GM21367 (cell line): ENCODE data around the gene WDR91.
A peak's percentile ranks its signal among the peaks of the same experiment; 100 is the strongest.
"Not testable (repeated sequence)": the region's sequence is repeated elsewhere in the genome, so short reads cannot be mapped to it uniquely, and the experiment has no call there.

Experiments used
- ATAC-seq: cut with Tn5 transposase; IDR thresholded peaks from one replicate; pipeline ENCODE4 v1.9.1; 2021; ENCODE audit not compliant: unreplicated experiment

WDR91 gene

DNA sequence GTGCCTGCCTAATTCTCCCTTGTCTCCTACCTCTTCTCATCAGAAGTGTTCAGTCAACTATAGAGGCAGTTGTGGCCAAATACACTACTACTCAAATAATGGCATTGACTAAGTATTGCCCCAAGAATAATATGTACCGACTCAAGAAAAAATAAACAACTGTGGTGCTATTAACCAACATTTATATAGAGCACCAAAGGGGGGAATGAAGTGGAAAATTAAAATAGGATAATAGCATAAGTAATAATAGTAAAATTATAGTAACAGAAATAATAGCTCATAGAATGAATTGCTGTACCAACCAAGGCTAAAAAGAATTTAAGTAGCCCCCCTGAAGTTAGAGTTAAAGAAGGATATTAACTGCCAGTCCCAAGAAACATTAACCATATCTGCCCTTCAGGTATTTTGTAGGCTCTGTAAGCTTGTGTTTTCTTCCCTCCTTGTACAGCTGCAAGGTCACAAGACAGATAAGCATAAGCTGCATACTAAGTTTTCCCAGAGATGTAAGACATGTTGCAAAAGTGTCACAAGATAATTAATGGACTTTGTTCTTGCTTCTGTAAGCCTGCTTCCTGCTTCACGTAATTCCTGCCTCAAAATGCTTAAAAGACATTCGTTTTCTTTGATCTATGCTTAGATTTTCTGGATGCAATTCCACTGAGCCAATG, 29.9 kb downstream of the WDR91 start:
- no peak for ATAC-seq

- ATAC-seq: no peak
These were observed 31.2 kb downstream of the WDR91 start for GRCh38 chr7:135180122-135180521.

GRCh38 chr7:135179321-135179925, 31.9 kb downstream of the WDR91 start:
- ATAC-seq: no peak

GRCh38 chr7:135178364-135178763, 33.0 kb downstream of the WDR91 start:
- no peak for ATAC-seq

DNA sequence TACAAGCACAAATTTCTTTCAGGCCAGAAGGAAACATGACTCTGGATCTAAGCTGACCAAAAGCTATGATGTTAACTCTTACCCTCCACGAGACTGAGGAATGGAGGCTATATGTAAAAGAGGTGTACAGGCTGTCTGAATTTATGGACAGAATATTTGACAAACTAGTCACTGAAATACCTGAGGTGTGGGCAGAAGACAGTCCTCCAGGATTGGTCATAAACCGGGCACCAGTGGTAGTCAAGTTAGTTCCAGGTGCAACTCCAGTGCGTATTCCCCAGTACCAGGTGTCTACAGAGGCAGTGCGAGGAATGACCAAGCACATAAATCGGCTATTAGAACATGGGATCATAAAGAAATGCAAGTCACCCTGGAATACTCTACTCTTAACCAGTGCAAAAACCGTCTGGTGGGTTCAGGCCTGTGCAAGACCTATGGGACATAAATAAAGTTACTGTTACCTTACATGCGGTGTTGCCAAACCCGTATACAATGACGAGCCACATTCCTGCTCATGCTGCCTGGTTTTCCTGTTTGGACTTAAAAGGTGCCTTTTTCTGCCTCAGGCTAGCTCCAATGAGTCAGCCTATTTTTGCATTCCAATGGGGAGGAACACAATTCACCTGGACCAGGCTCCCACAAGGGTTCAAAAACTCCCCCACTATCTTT, 34.2 kb downstream of the WDR91 start:
- no peak for ATAC-seq

- ATAC-seq: no peak
These were observed 35.4 kb downstream of the WDR91 start for GRCh38 chr7:135175931-135176330.

DNA sequence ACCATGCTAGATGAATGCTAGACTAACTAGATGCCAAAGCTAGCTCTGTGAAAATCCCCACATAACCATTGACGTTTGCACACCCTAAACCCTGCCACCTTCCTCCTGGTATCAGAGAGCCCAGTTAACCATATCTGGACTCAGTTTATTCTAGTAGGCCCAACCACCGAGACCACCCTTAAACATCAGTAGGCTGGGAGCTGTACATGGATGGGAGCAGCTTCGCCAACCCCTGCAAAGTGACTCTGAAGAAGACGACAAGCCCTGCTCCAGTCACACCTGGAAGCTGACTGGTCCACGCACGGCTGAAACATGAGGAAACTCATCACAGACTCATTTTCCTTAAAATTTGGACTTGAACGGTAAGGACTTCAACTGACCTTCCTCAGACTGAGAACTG, 36.4 kb downstream of the WDR91 start:
- no peak for ATAC-seq

- ATAC-seq: not testable (repeated sequence)
These were observed 37.4 kb downstream of the WDR91 start for GRCh38 chr7:135173916-135174315.

- not testable (repeated sequence) for ATAC-seq
These were observed 39.6 kb downstream of the WDR91 start for GRCh38 chr7:135171581-135172291.

GRCh38 chr7:135170998-135171481, 40.3 kb downstream of the WDR91 start:
- ATAC-seq: peak; percentile 13

DNA sequence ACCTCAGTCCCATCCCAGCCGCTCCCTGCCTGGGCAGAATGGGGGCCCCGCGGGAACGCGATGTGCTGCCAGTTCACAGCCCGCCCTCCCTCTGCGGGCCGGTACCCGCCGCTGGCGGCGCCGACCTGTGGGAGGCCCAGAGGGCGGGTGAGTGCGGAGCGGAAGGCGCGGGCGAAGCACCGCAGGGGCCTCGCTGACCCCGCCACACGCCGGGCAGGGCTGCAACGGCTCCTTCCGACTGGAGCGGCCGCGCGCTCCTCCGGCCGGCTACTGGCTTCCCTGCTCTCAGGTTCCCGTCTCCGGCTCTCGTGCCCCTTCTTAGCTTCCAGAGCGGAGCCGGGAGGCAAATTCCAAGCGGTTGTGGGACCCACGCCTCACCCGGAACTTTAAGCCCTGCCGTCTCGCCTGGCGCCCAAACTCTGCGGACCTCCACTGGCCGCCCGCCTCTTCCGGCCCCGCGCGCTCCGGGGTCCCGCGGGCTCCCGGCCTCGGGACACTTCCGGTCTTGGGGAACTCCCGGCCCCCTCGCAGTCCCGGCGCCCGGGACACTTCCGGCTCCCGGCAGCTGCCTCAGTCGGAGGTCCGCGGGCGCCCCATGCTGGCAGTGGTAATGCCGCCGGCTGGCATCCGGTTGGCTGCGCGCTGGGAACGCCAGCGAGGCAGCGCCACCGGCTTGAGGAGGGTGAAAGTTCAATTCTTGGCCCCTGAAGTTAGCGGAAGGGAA, 40.9 kb downstream of the WDR91 start, which contains the start of gene CYREN:
Gene CYREN (minus strand): TSS at position 434 of the 724 bp plus-strand sequence. CDS start 1,785 bp downstream, outside the sequence.
- peak; percentile 83 for ATAC-seq

DNA sequence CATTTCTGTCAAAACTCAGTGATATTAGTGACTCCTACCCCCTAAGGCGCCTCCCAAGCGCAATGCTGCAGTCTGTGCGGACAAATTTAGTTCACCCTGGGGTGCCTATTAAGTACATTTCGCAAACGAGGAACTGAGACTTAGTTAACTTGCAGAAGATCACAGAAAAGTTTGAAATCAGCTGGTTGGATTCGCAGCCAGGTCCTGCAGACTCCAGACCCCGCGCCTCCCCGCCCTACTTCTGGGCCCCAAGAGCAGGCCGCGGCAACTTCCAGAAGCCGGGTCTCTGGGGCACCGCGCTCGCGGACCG, 41.4 kb downstream of the WDR91 start:
- peak; percentile 3 for ATAC-seq

DNA sequence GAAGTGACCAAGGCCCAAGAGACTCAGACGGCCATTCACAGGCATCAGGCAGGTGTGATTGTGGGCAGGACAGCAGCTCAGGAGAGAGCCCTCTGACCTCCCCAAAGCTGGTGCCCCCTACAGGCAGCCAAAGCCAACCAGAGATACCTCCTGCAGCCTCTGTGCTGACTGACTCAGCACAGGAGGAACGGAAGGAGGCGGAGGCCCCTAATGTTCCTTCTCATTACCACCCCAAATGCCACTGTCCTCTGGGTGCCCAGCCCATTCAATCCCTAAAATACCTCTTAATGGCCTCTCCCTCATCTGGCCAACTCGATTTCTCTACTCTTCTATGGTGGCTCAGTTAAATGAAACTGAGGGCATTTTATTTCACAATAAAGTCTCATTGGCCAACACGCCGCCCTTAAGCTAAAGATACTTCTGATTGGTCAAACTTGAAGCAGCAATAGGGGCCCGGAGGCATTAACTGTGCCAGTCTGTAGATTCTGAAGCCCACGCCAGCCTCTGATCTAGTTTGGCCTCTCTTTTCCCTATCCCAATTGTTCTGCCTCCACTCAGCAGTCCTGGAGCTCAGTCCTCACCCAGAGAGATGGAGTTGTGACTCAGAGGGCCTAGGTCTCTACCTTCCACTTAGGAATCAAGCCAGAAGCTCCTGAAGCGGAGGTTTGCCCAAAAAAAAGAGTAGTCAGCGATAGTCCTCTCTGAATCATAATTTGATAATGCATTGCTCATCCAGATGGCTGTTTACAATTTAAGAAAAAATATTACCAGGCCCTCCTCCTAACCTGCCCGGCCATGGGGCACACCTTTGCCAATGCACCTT, 42.0 kb downstream of the WDR91 start:
- peak; percentile 37 for ATAC-seq

DNA sequence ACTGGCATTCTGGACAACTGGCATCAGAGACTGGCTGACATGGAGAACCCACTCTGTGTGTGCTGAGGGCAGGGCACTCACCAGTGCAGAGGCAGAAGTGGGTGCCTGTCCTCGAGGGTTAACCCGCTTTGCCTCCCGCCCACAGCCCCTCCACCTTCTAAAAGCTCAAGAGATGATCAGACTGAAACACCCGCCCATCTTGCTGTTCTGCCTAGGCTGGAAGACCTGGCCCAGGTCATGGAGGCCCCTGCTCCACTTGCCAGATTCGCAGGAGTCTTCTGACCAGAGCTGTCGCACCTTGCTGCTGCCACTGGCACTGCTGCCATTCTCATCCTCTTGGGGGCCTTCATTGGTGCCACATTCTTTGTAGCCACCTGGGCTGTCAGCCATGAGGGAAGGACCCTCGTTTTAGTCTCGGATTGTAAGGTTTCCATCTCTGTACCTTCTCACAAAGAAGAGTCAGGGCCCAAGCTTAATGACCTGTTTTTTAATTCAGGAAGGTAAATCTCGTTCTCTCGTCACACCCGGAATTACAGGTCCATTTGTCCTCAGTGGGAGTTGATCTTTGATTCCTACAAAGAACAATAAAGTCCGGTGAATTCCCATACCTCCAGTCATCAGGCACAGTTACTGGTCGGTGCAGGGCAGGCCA, 42.7 kb downstream of the WDR91 start:
- no peak for ATAC-seq

DNA sequence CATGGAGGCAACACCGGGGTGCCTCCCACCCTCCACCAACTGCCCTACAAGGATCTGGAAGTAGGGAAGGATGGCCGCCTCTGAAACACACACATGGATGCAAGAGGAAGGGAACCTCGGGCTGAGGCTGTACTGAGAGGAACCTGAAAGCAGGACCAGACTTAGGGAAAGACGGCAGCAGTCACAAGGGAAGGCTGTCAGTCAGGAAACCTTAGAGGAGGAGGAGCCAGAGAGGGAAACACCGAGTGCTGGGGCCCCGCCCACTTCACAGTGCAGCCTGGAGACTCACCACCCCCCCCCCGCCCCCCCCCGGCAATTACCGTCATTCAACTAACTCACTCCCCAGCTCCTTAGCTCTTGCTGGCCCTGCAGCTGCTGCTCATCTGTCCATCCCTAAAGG, 43.3 kb downstream of the WDR91 start:
- no peak for ATAC-seq

- ATAC-seq: no peak
These were observed 43.9 kb downstream of the WDR91 start for GRCh38 chr7:135167365-135167917.

DNA sequence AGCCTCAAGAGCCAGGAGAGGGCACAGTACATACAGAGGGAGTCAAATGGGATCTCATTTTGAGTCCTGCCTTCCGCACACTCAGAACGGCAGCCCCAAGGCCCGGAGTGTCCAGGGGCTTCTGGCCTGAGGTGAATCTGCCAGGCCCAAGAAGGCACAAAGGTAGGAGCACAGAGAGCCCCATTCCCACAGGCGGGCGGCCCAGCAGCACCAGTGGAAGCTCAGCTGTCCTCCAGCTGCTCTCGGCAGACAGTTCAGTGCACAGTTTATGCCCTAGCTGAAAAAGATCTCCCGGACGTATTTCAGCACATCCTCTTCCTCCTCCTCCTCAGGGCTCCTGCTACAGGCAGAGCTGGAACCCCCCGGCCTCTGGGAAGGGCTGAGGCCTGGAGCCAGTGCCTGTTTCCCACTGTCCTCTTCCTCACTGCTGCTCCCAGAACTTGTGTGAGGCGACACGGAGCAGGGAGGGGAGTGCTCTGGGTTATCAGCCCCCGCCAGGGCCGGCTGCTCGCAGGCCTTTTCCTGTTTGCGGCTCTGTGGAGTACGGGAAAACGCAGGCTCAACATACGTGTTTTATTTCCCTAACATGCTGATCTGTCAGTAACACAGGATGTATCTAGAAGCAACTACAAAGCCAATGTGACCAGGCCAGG, 44.9 kb downstream of the WDR91 start:
- ATAC-seq: no peak

DNA sequence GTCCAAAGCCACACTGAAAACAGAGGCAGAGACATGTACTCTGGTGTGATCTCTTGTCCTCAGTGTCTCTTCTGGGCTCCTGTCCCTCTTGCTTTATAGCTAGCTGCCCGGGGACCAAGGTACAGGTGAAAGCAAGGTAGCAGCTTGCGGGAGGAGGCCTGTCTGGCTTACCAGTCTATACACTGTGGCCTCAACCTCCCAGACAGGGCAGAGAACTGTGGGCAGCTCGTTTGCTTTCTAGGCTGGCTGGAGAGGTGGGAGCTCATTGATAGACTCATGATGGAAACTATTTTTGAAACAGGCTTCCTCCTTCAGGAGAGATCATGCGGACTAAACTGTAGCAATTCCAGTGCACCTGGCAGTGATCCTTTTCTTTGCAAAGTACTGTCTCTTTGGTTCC, 45.5 kb downstream of the WDR91 start:
- ATAC-seq: no peak
